Gastrocnemius medialis (tissue), 4 donors: ENCODE measurements around the gene GABRG3. TPM values are rescaled to one million over a fixed set of nuclear protein-coding genes. Genes with fewer than 3 reads are reported as not detected.

Experiments used
- ATAC-seq, 2 donors: fragments of 150-250 bp; one replicate each; pipeline ENCODE4 v1.9.1; 2016
- DNase-seq, 2 donors: peaks; one replicate each; pipeline ENCODE4 v3.0.0-alpha.2; 2019
- H3K27ac ChIP-seq, 4 donors: fragments of 200-600 bp; sonication (generic); 1 replicate in 1 of 4; 2 replicates in 3 of 4; pipeline ENCODE4 v1.5.1; 2016 to 2018; ENCODE audit warnings: mild to moderate bottlenecking in 2 of 4, moderate library complexity in 1 of 4
- H3K27me3 ChIP-seq, 3 donors: fragments of 200-600 bp; sonication (generic) in 2 of 3; 1 replicate in 1 of 3; 2 replicates in 2 of 3; pipeline versions ENCODE4 v1.5.1 to v1.6.0; 2016 to 2019; ENCODE audit warnings: mild to moderate bottlenecking in 1 of 3, moderate library complexity in 1 of 3
- H3K36me3 ChIP-seq, 2 donors: fragments of 200-600 bp; sonication (generic) in 1 of 2; one replicate each; pipeline ENCODE4 v1.5.1; 2017 to 2018
- H3K4me1 ChIP-seq, 2 donors: fragments of 200-600 bp; sonication (generic) in 1 of 2; one replicate each; pipeline ENCODE4 v1.5.1; 2016 to 2017; ENCODE audit warnings: mild to moderate bottlenecking in 2 of 2
- H3K4me3 ChIP-seq, 4 donors: fragments of 200-600 bp; sonication (generic) in 3 of 4; 1 replicate in 1 of 4; 2 replicates in 3 of 4; pipeline ENCODE4 v1.5.1; 2016 to 2019; ENCODE audit warnings: mild to moderate bottlenecking in 2 of 4
- H3K9me3 ChIP-seq, 3 donors: fragments of 200-600 bp; sonication (generic) in 2 of 3; 1 replicate in 1 of 3; 2 replicates in 2 of 3; pipeline ENCODE4 v1.5.1; 2016 to 2019
- CTCF ChIP-seq, 5 experiments: fragments of 450-650 bp in 3 of 5; fragments of 200-600 bp in 2 of 5; sonication (generic) in 2 of 5; IDR thresholded peaks in 4 of 5; conservative IDR thresholded peaks in 1 of 5; 1 replicate in 4 of 5; 2 replicates in 1 of 5; pipeline ENCODE4 v1.5.1; 2016 to 2019; ENCODE audit warnings: antibody characterized with exemption in 5 of 5, mild to moderate bottlenecking in 3 of 5, moderate library complexity in 3 of 5
- POLR2A ChIP-seq, 2 donors: fragments of 450-650 bp; IDR thresholded peaks; one replicate each; pipeline ENCODE4 v1.6.1; 2017; ENCODE audit warnings: antibody characterized with exemption in 2 of 2, mild to moderate bottlenecking in 2 of 2, moderate library complexity in 2 of 2
- in situ Hi-C, 4 donors: fragments of 200-750 bp; cut with MboI; loops; one replicate each; pipeline versions ENCODE4 v1.15.0 to v1.8.0; 2017; ENCODE audit warnings: low sequenced_read_pairs in 4 of 4
- intact Hi-C: fragments of 100-400 bp; cut with DNase I; formaldehyde crosslinking; loops from one replicate; pipeline ENCODE4 v1.15.1; 2023; ENCODE audit warnings: low total_unique reads
- total RNA-seq, 4 donors: library from RNA; depleted of rRNA; stranded (reverse); fragments of >200 nt; gene quantifications; one replicate each; pipeline versions ENCODE4 v1.1.0 to v1.2.3, GENCODE V29; 2016

GABRG3 gene
- total RNA-seq, 4 donors from 2014 or later, result not detected

- H3K9me3 ChIP-seq, result no peaks in the 10 kb centered on the region
- no peak for DNase-seq
- H3K27me3 ChIP-seq, result no peaks in the 10 kb centered on the region
- H3K36me3 ChIP-seq, result no peaks in the 10 kb centered on the region
- H3K27ac ChIP-seq, result no peak overlapping the region
- no peak for TF ChIP-seq CTCF (IDR thresholded peaks at IDR 0.05 in 4 of 5, conservative IDR thresholded peaks at IDR 0.05 in 1 of 5)
- no peak for TF ChIP-seq POLR2A (IDR thresholded peaks at IDR 0.05)
- H3K4me3 ChIP-seq, result no peak overlapping the region
- ATAC-seq, result no peak
- in situ Hi-C loops (no loop called here), intact Hi-C loops (no loop called here)
- no peaks in the 10 kb centered on the region for H3K4me1 ChIP-seq
These were observed 487.5 kb downstream of the GABRG3 start for GRCh38 chr15:27458345-27459084.

GRCh38 chr15:27459836-27460235 lies 488.9 kb downstream of the GABRG3 start:
- no peaks in the 10 kb centered on the region for H3K27me3 ChIP-seq
- intact Hi-C loops (no loop called here), in situ Hi-C loops (no loop called here)
- TF ChIP-seq CTCF (IDR thresholded peaks at IDR 0.05 in 4 of 5, conservative IDR thresholded peaks at IDR 0.05 in 1 of 5) (no peak), POLR2A (IDR thresholded peaks at IDR 0.05) (no peak)
- H3K9me3 ChIP-seq, result no peaks in the 10 kb centered on the region
- ATAC-seq (no peak), DNase-seq (no peak)
- H3K4me1 ChIP-seq, result no peaks in the 10 kb centered on the region
- H3K36me3 ChIP-seq, result no peaks in the 10 kb centered on the region
- H3K4me3 ChIP-seq, result no peak overlapping the region
- no peak overlapping the region for H3K27ac ChIP-seq

- DNase-seq, result no peak
- Histone ChIP-seq H3K27ac (no peak overlapping the region), H3K9me3 (no peaks in the 10 kb centered on the region), H3K27me3 (no peaks in the 10 kb centered on the region), H3K4me3 (no peak overlapping the region), H3K36me3 (no peaks in the 10 kb centered on the region), H3K4me1 (no peaks in the 10 kb centered on the region)
- ATAC-seq, result no peak
- in situ Hi-C loops, result no loop called here
- TF ChIP-seq CTCF (IDR thresholded peaks at IDR 0.05 in 4 of 5, conservative IDR thresholded peaks at IDR 0.05 in 1 of 5), result no peak
- TF ChIP-seq POLR2A (IDR thresholded peaks at IDR 0.05), result no peak
- intact Hi-C loops, result no loop called here
These were observed 490.2 kb downstream of the GABRG3 start for GRCh38 chr15:27461181-27461580.

- H3K27ac ChIP-seq, result no peak overlapping the region
- no peaks in the 10 kb centered on the region for H3K36me3 ChIP-seq
- no peaks in the 10 kb centered on the region for H3K4me1 ChIP-seq
- H3K4me3 ChIP-seq, result no peak overlapping the region
- intact Hi-C loops, result no loop called here
- no peaks in the 10 kb centered on the region for H3K27me3 ChIP-seq
- TF ChIP-seq CTCF (IDR thresholded peaks at IDR 0.05 in 4 of 5, conservative IDR thresholded peaks at IDR 0.05 in 1 of 5), result no peak
- no peak for TF ChIP-seq POLR2A (IDR thresholded peaks at IDR 0.05)
- no peaks in the 10 kb centered on the region for H3K9me3 ChIP-seq
- no peak for ATAC-seq
- in situ Hi-C loops, result no loop called here
- DNase-seq, result no peak
These were observed 492.6 kb downstream of the GABRG3 start for GRCh38 chr15:27463525-27464088.
